HG02840 (cell line): ENCODE measurements around the gene ELFN1.

ENCODE experiments used
- ATAC-seq: cut with Tn5 transposase; IDR thresholded peaks from one replicate; pipeline ENCODE4 v1.9.1; 2021; ENCODE audit warnings: mild to moderate bottlenecking, moderate library complexity, moderate number of reproducible peaks; ENCODE audit not compliant: unreplicated experiment, low FRiP score

ELFN1 gene

GRCh38 chr7:1674161-1675035, 4.3 kb downstream of the ELFN1 start:
- no peak for ATAC-seq

GRCh38 chr7:1675036-1675671, 5.1 kb downstream of the ELFN1 start:
- ATAC-seq = no peak

DNA sequence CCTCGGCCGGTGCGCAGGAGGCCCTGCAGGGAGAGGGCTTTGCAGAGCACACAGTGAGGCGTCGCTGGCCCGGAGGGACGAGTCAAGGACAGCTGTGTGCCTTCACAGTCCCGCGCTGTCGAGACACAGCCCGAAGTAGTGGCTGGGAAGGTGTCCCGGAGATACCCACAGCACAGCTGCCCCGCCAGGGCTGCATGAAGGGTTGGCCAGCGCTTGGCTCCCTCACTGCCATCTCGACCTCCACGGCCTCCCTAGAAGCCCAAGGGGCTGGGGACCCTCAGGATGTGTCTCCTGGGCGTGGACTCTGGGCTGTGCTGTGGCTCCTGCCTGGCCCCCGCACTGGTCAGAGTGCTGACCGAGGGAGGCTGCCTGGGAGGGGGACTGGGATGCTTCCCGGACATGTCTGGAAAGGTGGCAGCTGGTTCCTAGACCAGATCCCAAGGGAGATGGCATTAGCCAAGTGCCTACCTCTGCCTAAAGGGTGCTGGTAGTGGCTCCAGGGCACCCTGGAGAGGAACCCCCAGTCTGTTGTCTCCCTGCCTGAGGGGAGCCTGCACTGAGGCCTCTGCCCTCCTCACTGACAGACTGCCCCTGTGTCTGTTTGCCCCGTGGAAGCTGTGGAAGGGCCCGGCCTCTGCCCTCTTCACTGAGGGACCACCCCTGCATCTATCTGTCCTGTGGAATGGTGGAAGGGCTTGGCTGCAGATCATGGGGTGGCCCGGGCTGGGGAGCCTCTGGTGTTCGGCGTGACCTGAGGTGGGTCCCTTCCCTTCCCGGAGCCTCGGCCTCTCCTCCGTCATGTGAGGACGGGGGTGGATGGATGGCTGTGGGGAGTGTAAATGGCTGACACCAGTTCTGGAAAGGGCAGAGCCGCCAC, 5.8 kb downstream of the ELFN1 start:
- no peak for ATAC-seq

- ATAC-seq = no peak
Observed at GRCh38 chr7:1676550-1677078, 6.5 kb downstream of the ELFN1 start.

DNA sequence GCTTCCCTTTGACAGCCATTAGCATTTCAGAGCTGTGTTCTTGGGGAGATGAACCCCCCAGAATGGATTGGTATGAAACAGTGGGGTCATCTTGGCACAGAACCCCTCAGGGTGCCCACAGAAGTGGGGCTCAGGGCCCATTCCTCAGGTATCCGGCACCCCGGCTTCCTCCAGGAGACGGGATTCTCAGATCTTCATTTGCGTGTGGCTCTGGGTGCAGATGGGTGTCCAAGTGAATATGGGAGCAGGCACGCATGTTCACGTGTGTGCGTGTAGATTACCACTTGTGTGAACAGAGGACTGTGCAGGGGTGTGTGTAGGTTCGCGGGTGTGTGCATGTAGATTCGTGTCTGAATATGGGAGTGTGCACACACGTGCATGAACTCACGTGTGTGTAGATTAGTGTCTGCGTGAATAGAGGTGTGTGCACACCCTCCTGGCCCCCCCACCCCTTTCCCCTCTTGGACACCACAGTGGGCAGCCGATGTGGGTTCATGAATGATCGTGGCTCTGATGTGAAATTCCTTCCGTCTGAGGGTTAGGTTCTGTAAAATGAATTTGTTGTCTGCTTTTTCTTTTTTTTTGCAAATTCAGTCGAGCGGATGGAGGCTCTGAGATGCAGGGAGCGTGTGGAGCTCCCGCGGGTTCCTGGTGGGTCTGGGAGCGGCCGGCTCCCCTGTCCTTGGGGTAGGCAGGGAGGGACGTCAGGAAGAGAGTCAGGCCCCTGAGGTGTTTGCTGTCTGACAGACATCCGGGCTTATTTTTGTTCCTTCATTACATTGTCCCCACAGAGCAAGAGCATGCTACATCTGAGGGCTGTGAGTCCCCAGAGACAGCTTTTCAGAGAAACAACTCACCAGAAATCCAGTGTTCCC, 7.4 kb downstream of the ELFN1 start:
- ATAC-seq = no peak

- no peak for ATAC-seq
Observed at GRCh38 chr7:1678081-1678543, 8.0 kb downstream of the ELFN1 start.

- ATAC-seq = no peak
Observed at GRCh38 chr7:1678571-1679325, 8.7 kb downstream of the ELFN1 start.

DNA sequence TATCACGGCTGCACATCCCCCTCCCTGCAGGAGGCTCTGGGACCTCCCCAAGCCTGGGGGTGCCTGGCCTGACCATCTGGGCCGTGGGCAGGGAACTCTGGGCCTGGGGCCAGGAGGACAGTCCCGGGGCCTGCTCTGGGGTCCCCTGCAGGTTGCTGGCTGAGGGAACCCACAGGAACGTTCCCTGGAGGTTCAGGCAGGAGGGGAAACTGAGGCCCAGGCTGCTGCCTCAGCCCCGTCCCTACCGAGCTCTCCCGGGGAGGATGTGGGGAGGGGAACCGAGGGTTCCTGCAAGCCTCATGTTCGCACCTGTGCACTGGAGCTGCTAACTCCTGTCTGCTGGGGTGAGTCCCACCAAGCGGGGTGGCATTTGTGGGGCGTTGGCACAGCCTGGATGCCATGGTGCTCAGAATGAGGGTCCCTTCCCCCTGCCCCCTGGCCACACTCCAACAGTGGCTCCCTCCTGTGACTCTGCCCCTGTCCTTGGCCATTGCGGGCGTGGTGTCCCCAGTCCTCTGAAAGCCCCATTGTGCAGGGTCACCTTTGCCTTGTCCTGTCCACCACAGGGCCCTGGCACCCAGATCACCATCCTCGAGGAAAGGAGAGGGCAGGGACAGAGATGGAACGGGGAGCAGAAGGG, 9.4 kb downstream of the ELFN1 start:
- no peak for ATAC-seq

DNA sequence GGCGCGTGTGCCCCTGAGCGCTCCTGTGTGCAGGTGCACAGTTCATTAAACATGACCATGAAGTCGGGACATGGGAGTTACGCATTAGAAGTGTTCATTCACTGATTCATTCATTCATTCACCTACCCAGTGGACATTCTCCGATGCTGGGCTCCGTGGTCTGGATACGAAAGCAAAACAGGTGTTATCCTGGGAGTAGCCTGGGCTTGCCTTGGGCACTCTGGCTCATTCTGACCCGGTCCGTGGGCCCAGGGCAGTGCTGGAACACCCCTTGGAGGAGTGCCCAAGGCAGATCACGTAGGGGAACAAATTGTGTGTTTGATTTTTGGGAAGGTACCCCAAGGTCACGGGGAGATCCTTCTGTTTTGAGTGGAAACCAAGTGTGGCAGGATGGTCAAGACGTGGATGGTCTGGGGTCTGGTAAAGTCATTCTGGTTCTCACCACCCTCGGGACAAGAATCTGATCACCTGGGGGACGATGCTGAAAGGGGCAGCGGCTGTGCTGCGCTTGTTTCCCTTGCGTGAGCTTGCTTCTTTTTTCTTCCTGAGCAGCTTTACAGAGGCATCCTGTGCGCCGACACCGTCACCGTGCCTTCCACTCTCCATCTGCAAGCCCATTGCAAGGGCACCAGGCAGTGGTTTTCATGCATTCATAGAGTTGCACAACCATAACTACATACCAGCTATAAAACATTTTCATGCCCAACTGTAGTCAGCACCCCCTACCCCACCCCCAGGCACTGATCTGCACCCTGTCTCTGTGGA, 10.1 kb downstream of the ELFN1 start:
- ATAC-seq = no peak

GRCh38 chr7:1681581-1681980, 11.5 kb downstream of the ELFN1 start:
- no peak for ATAC-seq

DNA sequence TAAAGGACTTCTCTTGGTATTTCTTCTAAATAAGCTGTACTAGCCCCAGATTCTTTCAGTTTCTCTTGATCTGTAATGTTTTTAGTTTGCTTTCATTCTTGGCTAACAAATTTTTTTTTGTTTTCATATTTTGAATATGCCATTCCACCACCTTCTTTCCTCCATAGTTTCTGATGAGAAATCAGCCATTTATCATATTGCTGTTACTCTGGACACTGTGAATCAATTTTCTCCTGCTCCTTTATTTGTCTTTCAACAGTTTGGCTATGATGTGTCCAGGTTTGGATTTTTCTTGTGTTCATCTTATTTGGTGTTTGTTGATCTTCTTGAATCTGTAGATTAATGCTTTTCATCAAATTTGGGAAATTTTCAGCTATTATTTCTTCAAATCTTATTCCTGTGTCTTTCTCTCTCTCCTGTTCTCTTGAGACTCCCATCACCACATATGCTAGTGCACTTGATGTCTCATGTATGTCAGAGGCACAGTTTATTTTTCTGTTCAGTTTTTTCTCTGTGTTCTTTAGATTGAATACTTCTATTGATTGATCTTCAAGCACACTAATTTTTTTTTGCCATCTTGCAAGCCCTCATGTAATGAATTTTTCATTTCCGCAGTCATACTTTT, 15.0 kb downstream of the ELFN1 start:
- ATAC-seq = no peak

GRCh38 chr7:1688542-1688941, 18.5 kb downstream of the ELFN1 start:
- no peak for ATAC-seq

DNA sequence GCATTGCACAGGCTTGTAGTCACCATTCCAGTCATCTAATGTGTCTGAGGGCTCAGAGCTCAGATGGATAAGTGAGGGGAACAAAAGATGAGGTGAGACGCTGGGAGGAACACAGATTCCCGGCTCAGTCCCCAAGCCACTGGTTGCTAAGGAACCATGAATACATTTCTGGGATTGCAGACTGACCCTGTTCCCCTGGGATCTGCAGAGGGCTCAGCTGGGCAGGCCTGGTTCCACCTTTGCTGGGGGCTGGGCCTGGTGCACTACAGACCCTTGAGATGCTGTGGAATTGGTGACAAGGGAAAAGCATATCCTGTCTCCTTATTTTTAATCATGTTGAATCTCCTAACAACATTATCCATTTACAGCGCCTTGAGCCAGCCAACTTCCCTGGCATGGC, 19.2 kb downstream of the ELFN1 start:
- no peak for ATAC-seq

GRCh38 chr7:1690359-1690958, 20.4 kb downstream of the ELFN1 start:
- ATAC-seq = no peak

GRCh38 chr7:1691096-1691495, 21.0 kb downstream of the ELFN1 start:
- ATAC-seq = no peak

GRCh38 chr7:1691601-1692514, 21.8 kb downstream of the ELFN1 start:
- ATAC-seq = no peak
